GM12878 (cell line): Measurements from ENCODE around the gene MRPL49. TPM values are rescaled to one million over a fixed set of nuclear protein-coding genes. Genes with fewer than 3 reads are reported as not detected.

Experiments used
- ATAC-seq: fragments of 200-7000 bp; cut with Tn5 transposase; 3 replicates; pipeline ENCODE4 v1.9.1; 2020; ENCODE audit warnings: mild to moderate bottlenecking, moderate library complexity
- BruUV-seq: library from RNA; stranded (reverse); fragments of 400-500 nt; replicated peaks from 2 replicates; lab custom pipeline; 2021; lab: Mats Ljungman, UMichigan
- CTCF ChIA-PET: fragments of 300-600 bp; sonication (Branson Sonifier 250); formaldehyde crosslinking; extraction: SDS; loops from one replicate; lab custom pipeline; 2021; ENCODE audit warnings: inconsistent platforms; lab: Yijun Ruan, JAX
- POLR2A ChIA-PET: fragments of 350-600 bp; formaldehyde crosslinking; extraction: SDS; loops from one replicate; lab custom pipeline; 2021; ENCODE audit warnings: inconsistent platforms; lab: Charles Lee
- RAD21 ChIA-PET: fragments of 300-600 bp; sonication (Branson Sonifier 250); formaldehyde crosslinking; loops from one replicate; lab custom pipeline; 2023; ENCODE audit warnings: antibody characterized with exemption; ENCODE audit not compliant: unreplicated experiment; lab: Charles Lee
- SMC1A ChIA-PET: fragments of 300-600 bp; sonication (Branson Sonifier 250); formaldehyde crosslinking; loops from one replicate; lab custom pipeline; 2023; ENCODE audit not compliant: unreplicated experiment, uncharacterized antibody; lab: Charles Lee
- DNase-seq: peaks from one replicate; pipeline ENCODE4 v3.0.0-alpha.2; 2011; ENCODE audit warnings: low read depth, low spot score
- FAIRE-seq: peaks from 3 replicates; lab custom pipeline; 2011; peaks lifted over from hg19 to GRCh38; lab: Jason Lieb, UNC
- H2AFZ ChIP-seq: 2 replicates; pipeline ENCODE4 v1.6.0; 2011; ENCODE audit warnings: low read depth, low read length, control low read depth; ENCODE audit not compliant: control insufficient read depth
- H3K27ac ChIP-seq: 2 replicates; pipeline ENCODE4 v1.5.1; 2011; ENCODE audit warnings: control low read depth; ENCODE audit not compliant: control insufficient read depth, insufficient read depth
- H3K27me3 ChIP-seq, 2 experiments: replicated peaks in 1 of 2; 2 replicates each; pipeline versions ENCODE4 v1.6.0 to v1.6.1; 2011; ENCODE audit warnings: low read length in 1 of 2; ENCODE audit not compliant: control insufficient read depth in 2 of 2, insufficient read depth in 2 of 2
- H3K36me3 ChIP-seq, 2 experiments: 2 replicates each; pipeline ENCODE4 v1.5.1; 2011; ENCODE audit warnings: low read length in 1 of 2; ENCODE audit not compliant: control insufficient read depth in 2 of 2, insufficient read depth in 2 of 2
- H3K4me1 ChIP-seq: 2 replicates; pipeline ENCODE4 v1.6.1; 2011; ENCODE audit warnings: mild to moderate bottlenecking, low read length, moderate library complexity, mixed read lengths; ENCODE audit not compliant: control insufficient read depth, insufficient read depth
- H3K4me2 ChIP-seq: 2 replicates; pipeline ENCODE4 v1.6.0; 2011; ENCODE audit warnings: control low read depth; ENCODE audit not compliant: control insufficient read depth, insufficient read depth
- H3K4me3 ChIP-seq: fragments of 200-600 bp; sonication (generic); 2 replicates; pipeline ENCODE4 v1.5.1; 2016
- H3K79me2 ChIP-seq: 2 replicates; pipeline ENCODE4 v1.6.0; 2011; ENCODE audit warnings: low read length; ENCODE audit not compliant: control insufficient read depth, insufficient read depth
- H3K9ac ChIP-seq: 2 replicates; pipeline ENCODE4 v1.8.0; 2011; ENCODE audit warnings: low read length, control low read depth, mixed read lengths; ENCODE audit not compliant: control insufficient read depth, insufficient read depth
- H3K9me3 ChIP-seq: replicated peaks from 3 replicates; pipeline ENCODE4 v1.5.1; 2011; ENCODE audit warnings: mild to moderate bottlenecking, low read length; ENCODE audit not compliant: control insufficient read depth, insufficient read depth
- H4K20me1 ChIP-seq: 2 replicates; pipeline ENCODE4 v1.6.0; 2011; ENCODE audit not compliant: control insufficient read depth, insufficient read depth
- MYC ChIP-seq: IDR thresholded peaks from 2 replicates; pipeline ENCODE4 v1.6.1; 2011; ENCODE audit warnings: mild to moderate bottlenecking, low read length, moderate library complexity, inconsistent platforms; ENCODE audit not compliant: insufficient read depth, insufficient replicate concordance, insufficient read length, severe bottlenecking
- NFYB ChIP-seq: IDR thresholded peaks from 2 replicates; pipeline ENCODE4 v1.6.1; 2011; ENCODE audit warnings: low read depth, mild to moderate bottlenecking, low read length, improper control_type of control experiment, moderate library complexity; ENCODE audit not compliant: insufficient read depth
- POLR2A ChIP-seq: IDR thresholded peaks from 2 replicates; pipeline ENCODE4 v1.6.1; 2011; ENCODE audit warnings: low read depth, mild to moderate bottlenecking, low read length
- RCOR1 ChIP-seq: conservative IDR thresholded peaks from 2 replicates; pipeline ENCODE4 v1.6.1; 2012; ENCODE audit warnings: low read depth, low read length, improper control_type of control experiment
- WGBS: methylation state at CpG from one replicate; pipeline ENCODE4 v1.1.6; 2016; ENCODE audit warnings: low lambda C conversion rate; ENCODE audit not compliant: insufficient replicate concordance, insufficient coverage; ENCODE audit errors: missing lambda C conversion rate; 5-methylcytosine and 5-hydroxymethylcytosine counted together
- in situ Hi-C: fragments of 300-500 bp; cut with MboI; formaldehyde crosslinking; loops from 9 replicates; pipeline ENCODE4 v1.14.3; 2018; ENCODE audit warnings: mixed read lengths
- intact Hi-C: fragments of 100-400 bp; cut with micrococcal nuclease; formaldehyde crosslinking; loops from one replicate; pipeline ENCODE4 v1.14.2; 2022; ENCODE audit not compliant: unreplicated experiment
- polyA plus RNA-seq, 11 experiments: library from polyadenylated mRNA; depleted of rRNA in 4 of 11; unstranded in 6 of 11; stranded (reverse) in 5 of 11; fragments of >200 nt; fragmentation: Nextera tagmentation in 4 of 11; fragmentation: Illumina TruSeq in 1 of 11; extraction: Ambion mirVana in 4 of 11; extraction: Trizol in 1 of 11; gene quantifications; 1 replicate in 1 of 11; 2 replicates in 10 of 11; pipeline versions ENCODE4 v1.2.1 to v1.2.3, GENCODE V29; 2011 to 2016; ENCODE audit warnings: inconsistent platforms in 2 of 11, missing spikeins in 2 of 11, low read depth in 1 of 11
- total RNA-seq, 4 experiments: library from RNA; depleted of rRNA in 3 of 4; stranded (reverse); fragments of >200 nt in 3 of 4; fragmentation: Illumina TruSeq in 1 of 4; extraction: Trizol in 1 of 4; gene quantifications; 2 replicates each; pipeline versions ENCODE4 v1.2.1 to v1.2.3, GENCODE V29; 2013 to 2021
- TF ChIP-seq, protein P1 (sequence below): IDR thresholded peaks from 2 replicates; pipeline ENCODE4 v1.6.1; 2011; ENCODE audit warnings: borderline replicate concordance, low read depth, mild to moderate bottlenecking, moderate library complexity, low read length; ENCODE audit not compliant: insufficient read depth, poor library complexity, severe bottlenecking

MRPL49 gene
- total and polyA plus RNA-seq, 10 of the 15 experiments (the other 5 are each of a cell fraction or from before 2014, with no cell fraction given) = 42.0 to 116 (median 71.7) TPM

DNA sequence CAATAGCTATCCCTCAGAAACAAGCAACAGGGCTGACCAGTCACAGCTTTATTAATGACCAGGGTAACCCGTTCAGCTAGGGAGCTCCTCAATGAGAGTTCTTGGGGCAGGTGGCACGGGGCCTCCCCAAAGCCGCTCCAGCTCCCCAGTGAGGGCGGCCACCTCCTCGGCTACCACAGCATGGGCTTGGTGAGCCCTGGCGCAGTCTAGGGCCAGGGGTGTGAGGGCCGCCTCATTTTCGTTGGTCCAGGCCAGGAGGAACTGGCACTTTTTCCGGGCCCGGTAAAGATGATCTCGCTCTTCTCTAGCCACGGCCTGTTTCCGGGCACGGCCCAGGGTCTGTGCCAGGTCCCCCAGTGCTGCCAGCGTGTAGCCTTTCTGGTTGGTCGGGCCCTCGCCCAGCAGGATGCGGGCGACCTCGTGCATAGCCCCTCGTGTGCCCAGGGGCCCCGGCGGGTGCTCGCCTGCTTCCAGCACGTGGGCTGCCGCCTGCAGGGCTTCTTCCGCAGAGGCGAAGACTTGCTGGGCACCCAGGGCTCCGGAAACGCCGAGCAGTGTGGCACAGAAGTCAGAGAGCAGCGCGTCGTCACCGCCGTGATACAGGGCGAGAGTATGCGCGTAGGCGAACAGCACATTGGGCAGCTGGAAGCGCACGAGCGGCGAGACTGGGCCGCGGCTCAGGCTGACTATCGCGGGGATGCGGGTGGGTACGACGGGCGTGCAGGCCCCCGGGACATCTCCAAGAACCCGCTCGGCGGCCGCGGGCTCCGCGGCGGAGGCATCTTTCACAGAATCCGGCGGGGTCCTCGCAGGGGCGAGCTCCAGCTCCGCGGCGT, 5.5 kb upstream of the MRPL49 start:
- DNase-seq (no peak), FAIRE-seq (no peak), ATAC-seq (no peak)
- Histone ChIP-seq H3K79me2 (peaks cover 39% of the 10 kb centered on the region), H3K9ac (peak overlapping the region; percentile 75), H3K27me3 (no peaks in the 10 kb centered on the region), H3K36me3 (peaks cover 9 to 19% of the 10 kb centered on the region in 2 experiments), H3K4me3 (peak overlapping the region; percentile 76), H4K20me1 (no peaks in the 10 kb centered on the region; the same call in 1 of the 2 replicates), H3K4me2 (peak overlapping the region; percentile 90), H3K27ac (peak overlapping the region; percentile 68), H2AFZ (no peak overlapping the region; the same call in 1 of the 2 replicates), H3K4me1 (peaks cover 29% of the 10 kb centered on the region), H3K9me3 (no peaks in the 10 kb centered on the region)
- in situ Hi-C loops = no loop called here
- POLR2A ChIA-PET = interaction anchor here (1.0 to 1.5 kb wide), 4 partner anchors 9 to 66 kb away, joined by 3 to 7 read pairs (median 5); partner anchors contain the start of genes CAPN1 and SYVN1
- SMC1A ChIA-PET = interaction anchor here (1.0 to 2.8 kb wide), 6 partner anchors 17 to 269 kb away, joined by 3 to 11 read pairs (median 7); partner anchors contain the start of genes ARL2 and SYVN1
- intact Hi-C loops = loop anchor here (1.0 to 10.0 kb wide), 5 partner anchors 76 to 342 kb away; partner anchors contain the start of genes DPF2, SAC3D1 and SF1
- CTCF ChIA-PET = interaction anchor here (0.8 to 3.5 kb wide), 17 partner anchors 13 to 338 kb away, joined by 3 to 37 read pairs (median 5); partner anchors contain the start of genes ARL2, CAPN1, PPP2R5B and SF1
- no TSS peak for BruUV-seq
- TF ChIP-seq RCOR1 = no peak
- peak; percentile 0; the same call in 1 of the 2 replicates for TF ChIP-seq POLR2A
- TF ChIP-seq, protein P1, sequence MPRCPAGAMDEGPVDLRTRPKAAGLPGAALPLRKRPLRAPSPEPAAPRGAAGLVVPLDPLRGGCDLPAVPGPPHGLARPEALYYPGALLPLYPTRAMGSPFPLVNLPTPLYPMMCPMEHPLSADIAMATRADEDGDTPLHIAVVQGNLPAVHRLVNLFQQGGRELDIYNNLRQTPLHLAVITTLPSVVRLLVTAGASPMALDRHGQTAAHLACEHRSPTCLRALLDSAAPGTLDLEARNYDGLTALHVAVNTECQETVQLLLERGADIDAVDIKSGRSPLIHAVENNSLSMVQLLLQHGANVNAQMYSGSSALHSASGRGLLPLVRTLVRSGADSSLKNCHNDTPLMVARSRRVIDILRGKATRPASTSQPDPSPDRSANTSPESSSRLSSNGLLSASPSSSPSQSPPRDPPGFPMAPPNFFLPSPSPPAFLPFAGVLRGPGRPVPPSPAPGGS = peak; percentile 9
- no peak for TF ChIP-seq MYC
- no peak for TF ChIP-seq NFYB
- RAD21 ChIA-PET = interaction anchor here (0.7 to 2.3 kb wide), 7 partner anchors 18 to 338 kb away, joined by 3 to 12 read pairs (median 5); partner anchors contain the start of genes CAPN1, SF1 and SYVN1
- WGBS = 20% methylated on average over 67 of the region's 68 CpGs
